Activated naive CD8-positive, alpha-beta T cell (primary cell): ENCODE measurements around the gene SH3BP1.
"Not testable (repeated sequence)": the region's sequence is repeated elsewhere in the genome, so short reads cannot be mapped to it uniquely, and the experiment has no call there.

Source experiments
- H3K27ac Mint-ChIP-seq: one replicate; pipeline ENCODE4 v1.8.0; 2021; ENCODE audit warnings: mixed read lengths
- H3K27me3 Mint-ChIP-seq: one replicate; pipeline ENCODE4 v1.8.0; 2021; ENCODE audit warnings: mixed read lengths
- H3K36me3 Mint-ChIP-seq: one replicate; pipeline ENCODE4 v1.8.0; 2021; ENCODE audit warnings: mixed read lengths
- H3K4me1 Mint-ChIP-seq: one replicate; pipeline ENCODE4 v1.8.0; 2021; ENCODE audit warnings: low read depth, mixed read lengths
- H3K4me3 Mint-ChIP-seq: one replicate; pipeline ENCODE4 v1.8.0; 2021; ENCODE audit warnings: mild to moderate bottlenecking, mixed read lengths
- H3K9me3 Mint-ChIP-seq: one replicate; pipeline ENCODE4 v1.8.0; 2021; ENCODE audit warnings: low read depth, mixed read lengths

Gene SH3BP1

GRCh38 chr22:37656583-37656982 lies 17.1 kb downstream of the SH3BP1 start:
- not testable (repeated sequence) for H3K4me3 Mint-ChIP-seq, H3K36me3 Mint-ChIP-seq

DNA sequence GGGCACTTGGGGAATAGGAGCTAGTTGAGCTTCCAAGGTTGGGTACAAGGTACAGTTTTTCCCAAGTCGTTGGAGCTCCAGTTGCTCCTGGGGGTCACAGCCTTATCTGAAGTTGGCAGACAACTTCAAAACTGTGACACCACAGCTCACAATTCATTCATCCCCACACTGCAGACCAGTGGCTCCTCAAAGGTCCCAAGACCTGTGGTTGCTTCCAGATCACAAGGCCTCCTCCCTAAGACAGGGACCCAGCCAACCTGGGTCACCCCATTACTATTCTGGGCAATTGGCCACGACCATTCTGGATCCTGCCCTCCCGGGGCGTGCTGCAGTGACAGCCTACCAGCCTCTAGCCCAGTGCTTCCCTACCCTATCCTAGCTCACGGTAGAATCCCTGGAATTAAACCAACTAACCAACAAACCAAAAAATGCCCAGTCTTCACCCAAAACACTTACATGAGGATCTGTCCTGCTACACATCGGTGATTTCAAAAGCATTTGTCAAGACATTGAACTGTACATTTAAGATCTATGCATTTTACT lies 18.2 kb downstream of the SH3BP1 start:
- H3K27ac Mint-ChIP-seq: peak overlapping the region; percentile 96
- peak overlapping the region; percentile 93 for H3K4me3 Mint-ChIP-seq
- no peaks in the 10 kb centered on the region for H3K9me3 Mint-ChIP-seq
- H3K27me3 Mint-ChIP-seq: no peaks in the 10 kb centered on the region
- H3K4me1 Mint-ChIP-seq: peaks cover 35% of the 10 kb centered on the region
- H3K36me3 Mint-ChIP-seq: no peaks in the 10 kb centered on the region

More at GRCh38 chr22:37656583-37656982, 17.1 kb downstream of the SH3BP1 start:
- Mint-ChIP-seq H3K27ac (peak overlapping the region; percentile 73), H3K4me1 (peaks cover 33% of the 10 kb centered on the region)
- not testable (repeated sequence) for H3K9me3 Mint-ChIP-seq, H3K27me3 Mint-ChIP-seq

- H3K36me3 Mint-ChIP-seq: no peaks in the 10 kb centered on the region
- no peaks in the 10 kb centered on the region for H3K27me3 Mint-ChIP-seq
- peak within 1 kb of the TSS; percentile 93 for H3K4me3 Mint-ChIP-seq
- H3K27ac Mint-ChIP-seq: peak within 1 kb of the TSS; percentile 96
- H3K9me3 Mint-ChIP-seq: no peaks in the 10 kb centered on the region
- peaks cover 35% of the 10 kb centered on the region for H3K4me1 Mint-ChIP-seq
Measured at GRCh38 chr22:37658133-37659065, 18.9 kb downstream of the SH3BP1 start, which contains the start of gene PDXP. PDXP (plus strand) TSS chr22:37658723; CDS start chr22:37658783, 60 bp downstream.

GRCh38 chr22:37659066-37659896 lies 19.8 kb downstream of the SH3BP1 start:
- Mint-ChIP-seq H3K27ac (peak overlapping the region; percentile 54), H3K4me1 (peaks cover 35% of the 10 kb centered on the region), H3K9me3 (no peaks in the 10 kb centered on the region), H3K27me3 (no peaks in the 10 kb centered on the region), H3K4me3 (peak overlapping the region; percentile 87), H3K36me3 (no peaks in the 10 kb centered on the region)

GRCh38 chr22:37659897-37660708 lies 20.6 kb downstream of the SH3BP1 start:
- Mint-ChIP-seq H3K4me1 (peaks cover 35% of the 10 kb centered on the region), H3K36me3 (no peaks in the 10 kb centered on the region)

DNA sequence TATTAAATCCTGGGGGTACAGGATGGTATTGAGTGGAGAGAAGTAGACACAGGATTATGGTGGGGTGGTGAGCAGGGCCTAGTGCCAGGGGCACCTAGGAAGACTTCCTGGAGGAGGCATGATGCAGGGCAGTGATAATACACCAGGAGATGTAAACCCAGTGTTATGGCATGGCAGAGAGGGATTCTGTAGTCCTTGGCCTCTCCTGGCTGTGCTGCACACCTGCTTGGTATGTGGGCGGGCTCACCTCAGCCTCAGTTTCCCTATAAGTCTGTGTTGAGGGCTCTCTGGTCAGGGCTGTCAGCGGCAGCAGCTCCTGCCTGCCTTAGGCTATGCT lies 21.2 kb downstream of the SH3BP1 start:
- H3K9me3 Mint-ChIP-seq: no peaks in the 10 kb centered on the region

More at GRCh38 chr22:37659897-37660708, 20.6 kb downstream of the SH3BP1 start:
- H3K9me3 Mint-ChIP-seq: no peaks in the 10 kb centered on the region
- H3K4me3 Mint-ChIP-seq: peak overlapping the region; percentile 87
- H3K27ac Mint-ChIP-seq: peak overlapping the region; percentile 54
- H3K27me3 Mint-ChIP-seq: no peaks in the 10 kb centered on the region

DNA sequence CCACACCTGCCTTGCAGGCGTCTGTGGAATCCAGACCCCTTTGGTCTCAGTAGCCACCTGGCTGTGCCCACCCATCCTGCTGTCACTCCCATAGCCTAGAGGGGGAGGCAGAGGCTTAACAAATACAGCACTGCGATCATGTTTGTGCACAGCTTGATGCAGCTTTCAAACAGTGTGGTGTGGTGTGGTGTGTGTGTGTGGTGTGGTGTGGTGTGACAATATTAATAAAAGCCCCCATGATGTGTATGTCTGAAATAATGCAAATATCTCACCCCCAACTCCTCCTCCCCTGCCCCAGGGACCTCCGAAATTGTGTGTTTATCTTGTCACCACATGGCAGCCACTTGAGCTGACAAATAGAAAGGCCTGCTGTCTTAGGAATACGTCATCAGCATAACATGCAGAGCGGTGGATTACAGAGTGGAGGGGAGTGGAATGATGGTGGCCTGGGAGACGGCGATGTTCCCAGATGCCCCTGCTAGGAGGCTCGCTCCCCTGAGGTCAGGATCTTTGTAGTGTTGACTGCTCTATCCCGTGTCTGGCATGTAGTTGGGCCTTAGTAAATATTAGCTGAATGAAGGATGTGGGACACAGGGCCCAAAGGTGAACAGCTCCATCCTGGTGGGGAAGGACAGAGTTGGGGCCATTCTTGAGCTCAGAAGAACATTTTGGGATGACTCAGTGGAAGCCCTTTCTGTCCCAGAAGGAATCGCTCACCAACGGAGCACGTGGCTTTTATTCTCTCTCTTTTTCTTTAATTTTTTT lies 21.9 kb downstream of the SH3BP1 start:
- Mint-ChIP-seq H3K27ac (no peak overlapping the region), H3K27me3 (no peaks in the 10 kb centered on the region), H3K4me3 (peak overlapping the region; percentile 87), H3K9me3 (no peaks in the 10 kb centered on the region), H3K36me3 (no peaks in the 10 kb centered on the region), H3K4me1 (peaks cover 35% of the 10 kb centered on the region)

More for the DNA sequence above, 21.2 kb downstream of the SH3BP1 start:
- no peaks in the 10 kb centered on the region for H3K27me3 Mint-ChIP-seq
- peaks cover 35% of the 10 kb centered on the region for H3K4me1 Mint-ChIP-seq
- no peak overlapping the region for H3K27ac Mint-ChIP-seq
- no peaks in the 10 kb centered on the region for H3K36me3 Mint-ChIP-seq
- peak overlapping the region; percentile 87 for H3K4me3 Mint-ChIP-seq

DNA sequence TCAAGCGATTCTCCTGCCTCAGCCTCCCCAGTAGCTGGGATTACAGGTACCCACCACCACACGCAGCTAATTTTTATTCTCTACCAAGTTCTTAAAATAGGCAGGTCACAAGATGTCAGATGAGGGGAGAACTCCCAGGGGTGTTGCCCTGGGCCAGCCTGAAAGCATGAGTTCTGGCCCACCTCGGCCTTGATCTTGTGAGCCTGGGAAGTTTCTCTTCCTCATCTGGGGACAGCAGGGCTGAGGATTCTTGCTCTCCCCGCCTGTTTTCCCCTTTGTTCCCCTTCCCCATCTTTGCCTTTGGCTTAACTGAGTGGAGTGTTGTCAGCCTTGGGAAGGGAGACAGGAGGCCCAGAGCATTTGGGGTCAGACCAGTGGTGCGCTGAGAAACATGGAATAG lies 22.6 kb downstream of the SH3BP1 start:
- Mint-ChIP-seq H3K4me1 (peaks cover 36% of the 10 kb centered on the region), H3K36me3 (no peaks in the 10 kb centered on the region), H3K27me3 (no peaks in the 10 kb centered on the region), H3K9me3 (no peaks in the 10 kb centered on the region), H3K4me3 (peak overlapping the region; percentile 27), H3K27ac (no peak overlapping the region)

GRCh38 chr22:37663521-37664140 lies 24.2 kb downstream of the SH3BP1 start:
- peaks cover 26% of the 10 kb centered on the region for H3K4me1 Mint-ChIP-seq
- no peaks in the 10 kb centered on the region for H3K9me3 Mint-ChIP-seq
- H3K4me3 Mint-ChIP-seq: no peak overlapping the region
- H3K27me3 Mint-ChIP-seq: no peaks in the 10 kb centered on the region
- no peak overlapping the region for H3K27ac Mint-ChIP-seq
- H3K36me3 Mint-ChIP-seq: no peaks in the 10 kb centered on the region

- no peaks in the 10 kb centered on the region for H3K36me3 Mint-ChIP-seq
- H3K4me1 Mint-ChIP-seq: peaks cover 24% of the 10 kb centered on the region
- no peak overlapping the region for H3K4me3 Mint-ChIP-seq
- no peaks in the 10 kb centered on the region for H3K27me3 Mint-ChIP-seq
- H3K9me3 Mint-ChIP-seq: no peaks in the 10 kb centered on the region
- H3K27ac Mint-ChIP-seq: no peak overlapping the region
Measured at GRCh38 chr22:37664249-37665101, 25.0 kb downstream of the SH3BP1 start.

DNA sequence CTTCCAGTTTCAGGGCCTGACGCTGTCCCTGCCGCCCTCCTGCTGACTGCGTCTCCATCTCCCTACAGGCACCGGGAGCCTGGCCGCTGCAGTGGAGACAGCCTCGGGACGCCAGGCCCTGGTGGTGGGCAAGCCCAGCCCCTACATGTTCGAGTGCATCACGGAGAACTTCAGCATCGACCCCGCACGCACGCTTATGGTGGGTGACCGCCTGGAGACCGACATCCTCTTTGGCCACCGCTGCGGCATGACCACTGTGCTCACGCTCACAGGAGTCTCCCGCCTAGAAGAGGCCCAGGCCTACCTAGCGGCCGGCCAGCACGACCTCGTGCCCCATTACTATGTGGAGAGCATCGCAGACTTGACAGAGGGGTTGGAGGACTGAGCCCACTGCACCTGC lies 26.0 kb downstream of the SH3BP1 start:
- no peak overlapping the region for H3K27ac Mint-ChIP-seq
- H3K9me3 Mint-ChIP-seq: no peaks in the 10 kb centered on the region
- H3K36me3 Mint-ChIP-seq: no peaks in the 10 kb centered on the region
- no peak overlapping the region for H3K4me3 Mint-ChIP-seq
- H3K4me1 Mint-ChIP-seq: peaks cover 16% of the 10 kb centered on the region
- no peaks in the 10 kb centered on the region for H3K27me3 Mint-ChIP-seq

- Mint-ChIP-seq H3K36me3 (no peaks in the 10 kb centered on the region), H3K27ac (peak overlapping the region; percentile 5), H3K4me3 (no peak overlapping the region), H3K9me3 (no peaks in the 10 kb centered on the region), H3K27me3 (no peaks in the 10 kb centered on the region), H3K4me1 (peaks cover 36% of the 10 kb centered on the region)
Measured at GRCh38 chr22:37669586-37669985, 30.1 kb downstream of the SH3BP1 start.
